Measurements from ENCODE around the gene USF2. TPM values are rescaled to one million over a fixed set of nuclear protein-coding genes. Genes with fewer than 3 reads are reported as not detected.

The USF2 gene
- total RNA-seq, 1 donor from 2014 or later = 113 TPM

DNA sequence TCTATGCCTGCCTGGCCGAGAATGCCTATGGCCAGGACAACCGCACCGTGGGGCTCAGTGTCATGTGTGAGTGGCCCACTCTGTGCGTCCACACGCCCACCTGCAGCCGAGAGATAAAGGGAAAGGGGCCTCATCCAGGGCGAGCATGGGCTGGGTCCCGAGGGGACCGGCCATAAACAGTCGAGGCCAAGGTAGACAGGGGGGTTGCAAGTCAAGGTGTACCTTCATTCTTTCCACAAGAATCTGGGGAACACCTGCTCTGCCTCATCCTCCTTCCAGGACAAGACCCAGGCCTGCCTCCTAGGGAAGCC lies 31.5 kb downstream of the USF2 start:
- no peak for DNase-seq (ENCODE audit: low spot score)

- DNase-seq (ENCODE audit: low spot score) = no peak
Observed at GRCh38 chr19:35301961-35302360, 33.2 kb downstream of the USF2 start.

GRCh38 chr19:35302446-35302845 lies 33.7 kb downstream of the USF2 start:
- no peak for DNase-seq (ENCODE audit: low spot score)

GRCh38 chr19:35303357-35303915 lies 34.7 kb downstream of the USF2 start:
- DNase-seq (ENCODE audit: low spot score) = no peak

- no peak for DNase-seq (ENCODE audit: low spot score)
Observed at GRCh38 chr19:35304036-35304435, 35.3 kb downstream of the USF2 start.

DNA sequence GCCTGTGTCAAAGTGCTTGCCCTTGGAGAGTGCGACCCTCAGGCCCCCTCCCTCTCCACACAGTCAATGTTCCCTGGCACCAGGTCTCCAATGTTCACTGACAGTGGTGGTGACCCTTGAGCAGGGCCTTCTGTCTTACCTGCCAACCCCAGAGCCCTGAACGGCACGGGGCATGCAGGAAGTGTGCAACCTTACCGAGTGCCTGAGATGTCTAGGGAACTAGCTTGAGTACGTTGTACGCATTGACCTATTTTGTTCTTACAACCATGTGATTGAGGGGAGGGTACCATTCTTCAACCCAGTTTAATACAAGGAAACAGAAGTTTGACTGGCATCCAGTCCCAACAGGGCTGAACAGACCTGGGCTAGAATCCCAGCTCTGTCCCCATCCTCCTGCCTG lies 36.4 kb downstream of the USF2 start:
- no peak for DNase-seq (ENCODE audit: low spot score)

DNA sequence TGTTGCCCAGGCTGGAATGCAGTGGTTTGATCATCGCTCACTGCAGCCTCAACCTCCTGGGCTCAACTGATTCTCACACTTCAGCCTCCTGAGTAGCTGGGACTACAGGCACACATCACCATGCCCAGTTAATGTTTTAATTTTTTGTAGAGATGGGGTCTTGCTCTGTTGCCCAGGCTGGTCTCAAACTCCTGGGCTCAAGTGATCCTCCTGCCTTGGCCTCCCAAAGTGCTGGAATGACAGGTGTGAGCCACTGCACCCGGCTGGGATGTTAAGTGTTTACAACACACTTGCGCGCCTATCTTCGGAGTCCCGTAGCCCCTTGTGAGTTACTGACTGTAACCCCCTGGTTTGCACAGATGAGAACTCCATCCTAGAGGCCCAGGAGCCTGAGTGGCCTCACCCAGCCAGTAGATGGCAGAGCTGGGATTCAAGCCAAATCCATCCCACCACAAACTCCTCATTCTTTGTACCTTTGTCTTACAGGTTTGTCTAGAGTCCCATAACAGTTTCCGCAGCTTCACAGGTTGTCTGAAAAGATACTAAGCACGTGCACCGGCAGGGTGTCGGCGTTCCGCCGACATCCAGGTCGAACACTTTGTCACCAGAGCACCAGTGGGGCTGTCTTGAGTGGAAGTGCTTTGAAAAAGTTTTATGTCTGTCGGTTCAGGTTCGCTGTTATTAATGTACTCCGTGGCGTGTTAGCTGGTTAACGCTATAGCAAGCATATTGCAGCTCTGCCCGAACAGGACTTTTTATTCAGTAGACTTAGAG lies 37.9 kb downstream of the USF2 start:
- no peak for DNase-seq (ENCODE audit: low spot score)

DNA sequence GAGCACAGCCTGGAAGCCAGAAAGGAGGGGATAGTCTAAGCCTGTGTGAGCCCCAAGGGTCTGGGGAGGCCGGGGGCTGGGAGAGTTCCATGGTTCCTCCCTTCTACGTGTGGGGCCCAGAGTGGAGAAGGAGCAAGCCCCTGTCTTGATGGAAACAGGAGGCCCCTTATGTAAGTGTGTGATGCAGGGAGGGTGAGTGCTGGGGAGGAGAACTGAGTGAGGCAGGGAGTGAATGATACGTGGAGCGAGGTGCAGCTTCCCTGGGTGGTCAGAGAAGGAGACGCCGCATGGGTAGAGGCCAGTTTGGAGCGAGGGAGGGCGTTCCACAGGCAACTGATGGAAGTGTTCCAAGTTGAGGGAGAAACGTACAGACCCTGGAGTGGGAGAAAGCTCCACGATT lies 39.2 kb downstream of the USF2 start:
- DNase-seq (ENCODE audit: low spot score) = no peak

GRCh38 chr19:35308910-35309309 lies 40.1 kb downstream of the USF2 start:
- DNase-seq (ENCODE audit: low spot score) = no peak

DNA sequence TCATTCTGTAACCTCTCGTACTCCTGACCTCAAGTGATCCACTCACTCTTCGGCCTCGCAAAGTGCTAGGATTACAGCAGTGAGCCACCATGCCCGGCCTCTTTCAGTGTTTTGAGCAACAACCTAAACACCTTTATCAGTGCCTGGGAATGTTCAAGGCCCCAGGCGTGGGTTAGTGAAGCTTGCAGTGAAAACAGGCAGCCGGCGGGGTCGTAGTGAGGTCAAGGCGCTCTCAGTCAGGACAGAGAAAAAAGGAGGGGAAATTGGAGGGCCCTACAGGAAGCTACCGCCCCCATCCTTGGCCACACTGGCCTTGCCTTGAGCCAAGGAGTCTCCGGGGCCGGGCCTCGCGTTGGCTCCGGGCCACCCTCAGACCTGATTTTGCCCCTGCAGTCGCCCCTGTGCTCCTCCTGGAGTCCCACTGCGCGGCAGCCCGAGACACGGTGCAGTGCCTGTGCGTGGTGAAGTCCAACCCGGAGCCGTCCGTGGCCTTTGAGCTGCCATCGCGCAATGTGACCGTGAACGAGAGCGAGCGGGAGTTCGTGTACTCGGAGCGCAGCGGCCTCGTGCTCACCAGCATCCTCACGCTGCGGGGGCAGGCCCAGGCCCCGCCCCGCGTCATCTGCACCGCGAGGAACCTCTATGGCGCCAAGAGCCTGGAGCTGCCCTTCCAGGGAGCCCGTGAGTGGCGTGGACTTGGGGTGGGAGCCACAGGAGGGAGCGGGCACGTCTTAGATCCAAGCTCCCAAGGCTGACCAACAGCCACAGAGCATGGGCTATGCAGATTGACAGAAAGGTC lies 40.9 kb downstream of the USF2 start:
- DNase-seq (ENCODE audit: low spot score) = no peak

DNA sequence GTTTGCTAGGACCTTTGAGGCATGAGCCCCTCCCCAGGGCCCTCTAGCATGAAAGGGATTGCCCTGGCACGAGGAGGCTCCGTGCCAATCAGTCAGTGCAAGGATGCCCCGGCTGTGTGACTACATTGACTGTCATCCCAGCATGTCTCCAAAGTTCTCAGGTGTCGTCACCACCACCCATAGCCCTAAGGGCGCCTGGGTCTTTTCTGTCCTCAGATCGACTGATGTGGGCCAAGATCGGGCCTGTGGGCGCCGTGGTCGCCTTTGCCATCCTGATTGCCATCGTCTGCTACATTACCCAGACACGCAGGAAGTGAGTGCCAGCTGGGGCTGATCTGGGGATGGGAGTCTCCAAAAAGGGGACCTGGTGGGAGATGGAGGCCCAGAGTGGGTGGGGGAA lies 41.6 kb downstream of the USF2 start:
- DNase-seq (ENCODE audit: low spot score) = no peak

GRCh38 chr19:35310811-35311465 lies 42.2 kb downstream of the USF2 start:
- DNase-seq (ENCODE audit: low spot score) = no peak

GRCh38 chr19:35311901-35312665 lies 43.3 kb downstream of the USF2 start:
- DNase-seq (ENCODE audit: low spot score) = no peak

DNA sequence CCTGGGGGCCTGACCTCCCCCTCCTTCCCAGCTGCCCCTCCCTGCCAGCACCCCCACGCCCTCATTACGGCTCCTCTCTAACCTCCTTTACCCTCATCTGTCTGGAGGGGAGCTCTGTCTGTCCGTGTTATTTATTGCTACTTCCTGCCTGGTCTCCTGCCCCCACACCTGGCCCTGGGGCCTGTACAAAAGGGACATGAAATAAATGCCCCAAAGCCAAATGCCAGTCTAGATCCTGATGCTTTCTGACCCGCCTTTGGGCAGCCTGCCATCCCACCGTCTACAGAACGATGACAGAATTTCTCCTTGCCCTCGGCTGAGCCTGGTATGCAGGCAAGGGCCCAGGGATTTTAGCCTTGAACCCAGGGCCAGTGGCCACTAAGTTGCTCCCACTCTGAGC lies 44.8 kb downstream of the USF2 start:
- no peak for DNase-seq (ENCODE audit: low spot score)

DNA sequence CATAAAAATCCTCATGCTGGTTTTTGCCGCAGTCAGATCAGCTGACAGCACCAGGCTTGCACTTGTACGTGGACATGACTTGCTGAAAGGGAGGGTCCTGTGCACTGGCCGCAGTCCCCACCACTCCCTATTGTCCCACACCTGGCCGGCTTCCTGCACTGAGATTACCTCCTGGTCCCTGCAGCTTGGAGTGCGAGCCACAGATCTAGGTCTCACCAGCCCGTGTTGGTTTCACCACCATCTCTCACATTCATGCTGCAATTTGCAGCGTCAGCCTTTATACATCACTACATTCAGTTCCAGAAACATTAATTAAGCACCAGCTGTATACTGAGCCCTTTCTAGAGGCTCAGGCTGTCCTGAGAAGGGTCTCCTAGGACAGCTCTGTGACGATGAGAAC lies 45.3 kb downstream of the USF2 start:
- DNase-seq (ENCODE audit: low spot score) = no peak

- no peak for DNase-seq (ENCODE audit: low spot score)
Observed at GRCh38 chr19:35314858-35315470, 46.2 kb downstream of the USF2 start.

GRCh38 chr19:35315883-35316282 lies 47.1 kb downstream of the USF2 start:
- DNase-seq (ENCODE audit: low spot score) = no peak

DNA sequence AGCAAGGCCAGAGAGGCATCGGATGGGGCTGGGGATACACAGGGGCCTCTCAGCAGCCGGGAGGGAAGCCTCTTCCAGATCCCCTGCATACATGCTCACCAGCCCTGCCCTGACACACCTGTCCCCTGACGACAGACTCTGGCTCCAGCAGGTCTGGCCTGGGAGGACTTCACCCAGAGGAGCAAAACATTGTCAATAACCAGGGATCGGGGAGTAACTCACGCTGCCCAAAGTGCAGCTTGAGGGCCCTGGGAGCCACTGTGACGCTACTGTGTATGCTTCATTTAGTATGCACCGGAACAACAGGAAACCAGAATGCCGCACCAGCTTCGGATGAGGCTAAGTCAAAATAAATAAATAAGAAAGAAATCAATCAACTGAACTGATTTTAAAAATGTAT lies 47.8 kb downstream of the USF2 start:
- no peak for DNase-seq (ENCODE audit: low spot score)

GRCh38 chr19:35317464-35318043 lies 48.8 kb downstream of the USF2 start:
- DNase-seq (ENCODE audit: low spot score) = no peak

DNA sequence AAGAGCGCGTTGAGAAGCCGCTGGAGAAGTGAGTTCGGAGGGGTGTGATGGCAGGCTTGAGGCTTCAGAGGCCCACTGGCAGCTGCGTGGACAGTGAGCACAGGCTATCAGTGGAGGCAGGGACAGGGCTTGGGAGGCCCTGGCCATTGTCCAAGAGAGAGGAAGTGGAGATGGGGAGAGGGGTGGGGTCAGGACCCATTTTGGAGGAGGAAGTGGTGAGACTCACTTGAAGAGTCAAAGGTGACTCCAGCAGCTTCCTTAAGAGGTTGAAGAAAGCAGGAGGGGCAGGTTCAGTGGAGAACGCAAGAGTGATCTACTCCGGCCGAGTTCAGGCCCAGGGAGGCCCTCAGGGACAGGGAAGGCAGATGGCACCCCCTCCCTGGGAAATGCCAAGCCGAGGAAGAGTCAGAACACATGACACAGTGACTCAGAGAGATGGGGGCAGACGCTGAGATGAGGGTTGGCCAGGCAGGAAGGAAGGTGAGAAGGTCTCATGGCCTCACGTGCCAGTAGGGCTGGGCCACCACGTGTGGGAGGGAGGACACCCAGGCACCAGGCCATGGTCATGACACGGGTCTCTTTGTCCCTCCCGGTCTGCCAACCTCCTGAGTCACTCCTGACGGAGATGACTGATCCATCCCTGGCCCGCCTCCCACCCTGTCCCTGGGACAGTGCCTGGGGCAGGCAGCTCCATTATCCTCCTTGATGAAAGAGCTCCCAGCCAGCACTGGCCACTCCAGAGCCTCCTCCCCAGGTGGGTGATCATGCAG lies 50.1 kb downstream of the USF2 start:
- peak; percentile 61 for DNase-seq (ENCODE audit: low spot score)

All from ureter (tissue), 1 donor.